HG02943 (cell line): Measurements from ENCODE around the gene GNG13.
"Not testable (repeated sequence)": the region's sequence is repeated elsewhere in the genome, so short reads cannot be mapped to it uniquely, and the experiment has no call there.

Experiments used
- ATAC-seq: cut with Tn5 transposase; IDR thresholded peaks from one replicate; pipeline ENCODE4 v1.9.1; 2021; ENCODE audit warnings: mild to moderate bottlenecking, low read depth, moderate library complexity; ENCODE audit not compliant: unreplicated experiment

GNG13 gene

GRCh38 chr16:832652-833336 lies 32.3 kb upstream of the GNG13 start:
- no peak for ATAC-seq

GRCh38 chr16:831571-832413 lies 31.3 kb upstream of the GNG13 start:
- ATAC-seq: no peak

GRCh38 chr16:830871-831570 lies 30.5 kb upstream of the GNG13 start:
- no peak for ATAC-seq

- ATAC-seq: no peak
Measured at GRCh38 chr16:830107-830870, 29.8 kb upstream of the GNG13 start.

GRCh38 chr16:828891-829290 lies 28.4 kb upstream of the GNG13 start:
- ATAC-seq: no peak

- ATAC-seq: no peak
Measured at GRCh38 chr16:827513-827912, 27.0 kb upstream of the GNG13 start.

GRCh38 chr16:825341-826061 lies 25.0 kb upstream of the GNG13 start:
- no peak for ATAC-seq

GRCh38 chr16:824601-825000 lies 24.1 kb upstream of the GNG13 start:
- ATAC-seq: no peak

GRCh38 chr16:824194-824593 lies 23.7 kb upstream of the GNG13 start:
- no peak for ATAC-seq

GRCh38 chr16:822909-823297 lies 22.4 kb upstream of the GNG13 start:
- no peak for ATAC-seq

GRCh38 chr16:822174-822908 lies 21.8 kb upstream of the GNG13 start:
- ATAC-seq: no peak

GRCh38 chr16:821751-822150 lies 21.2 kb upstream of the GNG13 start:
- no peak for ATAC-seq

- no peak for ATAC-seq
Measured at GRCh38 chr16:820748-821147, 20.2 kb upstream of the GNG13 start.

GRCh38 chr16:820044-820408 lies 19.5 kb upstream of the GNG13 start:
- not testable (repeated sequence) for ATAC-seq

GRCh38 chr16:819336-820043 lies 19.0 kb upstream of the GNG13 start:
- ATAC-seq: no peak

- no peak for ATAC-seq
Measured at GRCh38 chr16:818592-818991, 18.1 kb upstream of the GNG13 start.

- no peak for ATAC-seq
Measured at GRCh38 chr16:818132-818531, 17.6 kb upstream of the GNG13 start.

GRCh38 chr16:817001-817906 lies 16.7 kb upstream of the GNG13 start:
- no peak for ATAC-seq
